IPS-NIHi7 (cell line): Measurements from ENCODE around the gene SNX25.

ENCODE experiments used
- DNase-seq: peaks from one replicate; pipeline ENCODE4 v3.0.0; 2012; ENCODE audit warnings: mixed read lengths; ENCODE audit errors: extremely low spot score

SNX25 gene

DNA sequence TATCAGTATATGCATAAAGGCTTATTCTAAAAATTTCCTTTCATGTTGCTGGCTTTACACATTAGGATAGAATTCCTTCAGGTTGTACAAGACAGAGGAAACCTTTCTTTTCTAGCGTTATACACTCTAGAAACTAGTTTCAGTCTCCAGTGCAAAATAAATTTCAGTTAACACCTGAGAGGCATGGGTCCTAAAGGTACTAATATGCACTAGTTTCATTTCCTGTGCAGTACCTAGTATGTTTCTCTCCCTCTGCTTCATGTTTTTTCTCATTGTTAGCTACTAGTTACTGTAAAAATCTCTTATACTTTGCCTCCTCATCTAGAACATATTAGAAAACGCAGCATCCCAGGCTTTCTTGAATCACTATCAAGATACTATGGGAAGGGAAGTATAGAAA, 54.0 kb downstream of the SNX25 start:
- no peak for DNase-seq

GRCh38 chr4:185265942-185266341, 56.5 kb downstream of the SNX25 start:
- no peak for DNase-seq

DNA sequence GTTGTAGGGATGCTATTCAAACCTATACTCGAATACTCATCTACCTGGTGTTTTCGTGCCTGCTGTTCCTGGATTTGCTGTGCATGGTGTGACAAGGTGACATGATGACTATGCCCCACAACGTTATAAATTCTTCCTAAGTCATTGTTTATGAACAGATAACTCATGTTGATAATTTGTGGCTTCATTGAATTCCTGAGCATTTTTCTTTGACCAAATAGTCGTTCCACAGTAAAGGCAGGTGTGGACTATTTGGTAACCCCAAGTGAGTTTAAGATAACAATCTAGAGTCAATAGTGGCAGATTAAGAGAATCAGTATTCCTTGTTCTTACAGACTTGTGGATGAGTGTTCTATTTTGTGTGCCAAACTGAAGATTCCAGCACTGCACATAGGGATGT, 59.9 kb downstream of the SNX25 start:
- DNase-seq: no peak

DNA sequence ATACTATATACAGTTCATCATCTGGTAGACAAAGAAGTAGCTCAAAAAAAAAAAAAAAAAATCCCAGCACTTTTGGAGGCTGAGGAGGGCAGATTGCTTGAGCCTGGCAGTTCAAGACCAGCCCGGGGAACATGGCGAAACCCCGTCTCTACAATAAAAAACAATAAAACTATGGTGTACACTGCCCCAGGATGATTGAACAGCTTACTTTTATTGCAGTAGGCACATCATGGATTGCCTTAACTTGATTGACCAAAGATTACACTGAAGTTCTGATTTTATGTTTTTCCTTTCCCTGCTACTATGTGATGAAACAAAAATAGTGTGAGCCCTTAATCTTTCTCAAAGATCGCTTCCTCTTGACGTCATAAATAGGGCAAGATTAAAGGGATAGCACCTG, 60.6 kb downstream of the SNX25 start:
- no peak for DNase-seq

DNA sequence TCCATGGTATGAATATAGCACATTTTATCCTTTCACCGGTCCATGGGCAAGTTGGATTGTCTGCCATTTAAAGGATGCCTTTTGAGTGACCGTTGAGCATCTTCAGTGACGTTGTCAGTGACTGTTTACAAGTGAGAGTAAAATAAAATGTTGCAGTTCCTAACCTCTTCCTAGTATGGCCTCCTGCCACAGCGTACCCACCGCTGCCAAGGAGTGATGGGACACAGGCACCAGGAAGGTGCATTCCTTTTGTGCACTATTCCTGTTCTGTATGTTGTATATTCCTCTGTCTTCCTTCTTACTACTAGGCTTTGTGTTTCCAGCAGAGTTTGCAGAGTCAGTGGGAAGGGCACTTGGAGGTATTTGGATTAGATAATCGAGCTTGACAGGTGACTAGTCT, 61.5 kb downstream of the SNX25 start:
- no peak for DNase-seq

GRCh38 chr4:185272245-185272644, 62.8 kb downstream of the SNX25 start:
- DNase-seq: no peak

- DNase-seq: no peak
Measured at GRCh38 chr4:185275501-185275900, 66.1 kb downstream of the SNX25 start.

- no peak for DNase-seq
Measured at GRCh38 chr4:185276036-185276435, 66.6 kb downstream of the SNX25 start.

- DNase-seq: no peak
Measured at GRCh38 chr4:185278716-185279115, 69.3 kb downstream of the SNX25 start.

- no peak for DNase-seq
Measured at GRCh38 chr4:185280608-185281007, 71.2 kb downstream of the SNX25 start.

GRCh38 chr4:185282968-185283367, 73.6 kb downstream of the SNX25 start:
- DNase-seq: peak; percentile 38

- DNase-seq: no peak
Measured at GRCh38 chr4:185283723-185284122, 74.3 kb downstream of the SNX25 start.

DNA sequence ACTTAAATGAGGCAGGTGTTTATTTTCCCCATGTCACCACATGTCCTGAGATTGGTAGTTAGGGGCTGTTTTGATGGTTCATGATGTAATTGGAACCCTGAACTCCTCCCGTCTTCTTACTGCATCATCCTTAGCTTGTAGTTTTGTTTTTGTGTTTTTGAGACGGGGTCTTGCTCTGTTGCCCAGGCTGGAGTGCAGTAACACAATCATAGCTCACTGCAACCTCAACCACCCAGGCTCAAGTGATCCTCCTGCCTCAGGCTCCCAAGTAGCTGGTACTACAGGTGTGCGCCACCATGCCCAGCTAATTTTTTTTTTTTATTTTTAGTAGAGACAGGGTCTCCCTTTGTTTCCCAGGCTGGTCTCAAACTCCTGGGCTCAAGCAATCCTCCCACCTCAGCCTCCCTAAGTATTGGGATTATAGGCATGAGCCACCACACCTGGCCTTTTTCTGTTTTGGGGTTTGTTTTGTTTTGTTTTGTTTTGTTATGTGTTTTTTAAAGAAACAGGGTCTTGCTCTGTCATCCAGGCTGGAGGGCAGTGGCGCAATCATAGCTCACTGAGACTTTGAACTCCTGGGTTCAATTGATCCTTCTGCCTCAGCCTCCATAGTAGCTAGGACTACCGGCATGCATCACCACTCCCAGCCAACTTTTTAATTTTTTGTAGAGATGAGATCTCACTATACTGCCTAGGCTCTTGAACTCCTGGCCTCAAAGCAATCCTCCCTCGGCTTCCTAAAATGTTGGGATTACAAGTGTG, 76.4 kb downstream of the SNX25 start:
- DNase-seq: no peak

DNA sequence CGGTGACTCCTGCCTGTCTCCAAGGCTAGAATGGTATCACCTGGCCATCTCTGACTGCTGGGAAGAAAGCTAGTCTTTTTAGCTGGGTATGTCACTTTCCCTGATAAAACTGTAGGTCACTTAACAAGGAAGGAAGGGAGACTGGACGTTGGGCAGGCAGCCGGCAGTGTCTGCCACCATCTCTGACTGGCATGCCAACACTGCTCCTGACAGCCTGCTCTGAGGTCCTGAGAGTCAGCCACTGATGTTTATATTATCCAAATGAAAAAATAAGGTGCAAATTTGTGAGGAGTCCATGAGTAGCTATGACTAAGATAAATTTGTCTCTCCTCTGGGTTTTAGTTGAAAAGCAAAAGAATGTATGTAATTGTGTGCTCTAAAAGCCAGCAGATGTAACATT, 77.2 kb downstream of the SNX25 start:
- DNase-seq: no peak

DNA sequence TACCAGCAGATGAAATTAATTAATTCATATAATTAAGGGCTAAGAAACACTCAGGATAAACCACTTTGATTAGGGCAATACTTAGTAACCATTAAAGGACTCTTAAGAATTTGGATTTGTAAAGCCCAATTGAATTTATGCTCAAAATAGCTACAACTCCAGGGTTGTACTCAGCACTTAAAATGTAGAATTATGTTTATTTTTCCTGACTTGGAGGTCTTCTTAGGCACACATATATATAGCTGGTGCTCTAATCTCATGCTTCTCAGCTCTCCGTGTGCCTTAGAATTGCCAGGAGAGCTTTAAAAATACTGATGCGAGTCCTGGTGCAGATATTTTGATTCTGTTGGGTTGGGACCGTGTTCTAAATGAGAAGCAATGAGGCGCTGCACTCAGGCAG, 77.6 kb downstream of the SNX25 start:
- no peak for DNase-seq

DNA sequence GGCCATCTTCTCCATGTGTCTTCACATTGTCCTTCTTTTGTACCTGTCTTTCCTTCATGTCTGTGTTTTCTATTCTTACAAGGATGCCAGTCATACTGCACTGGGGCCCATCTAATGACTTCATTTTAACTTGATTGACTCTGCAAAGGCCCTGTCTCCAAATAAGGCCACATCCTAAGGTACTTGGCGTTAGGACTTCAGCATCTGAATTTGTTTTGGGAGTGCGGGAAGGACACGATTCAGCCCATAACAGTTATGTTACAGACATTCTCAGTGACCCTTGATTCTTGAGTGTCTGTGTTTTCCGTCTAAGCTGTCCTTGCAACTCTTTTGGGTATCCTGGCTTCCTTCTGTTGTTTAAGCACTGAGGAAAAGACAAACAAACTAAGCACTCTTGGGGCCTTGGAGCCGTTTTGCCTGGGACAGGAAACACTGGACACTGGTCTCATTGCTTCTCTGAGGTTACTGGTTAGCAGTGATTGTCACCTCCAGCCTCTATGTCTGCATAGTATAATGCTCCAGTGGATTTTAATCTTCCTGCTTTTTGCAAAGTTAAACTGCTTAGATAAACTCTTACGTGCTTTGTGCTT, 80.7 kb downstream of the SNX25 start:
- DNase-seq: no peak

DNA sequence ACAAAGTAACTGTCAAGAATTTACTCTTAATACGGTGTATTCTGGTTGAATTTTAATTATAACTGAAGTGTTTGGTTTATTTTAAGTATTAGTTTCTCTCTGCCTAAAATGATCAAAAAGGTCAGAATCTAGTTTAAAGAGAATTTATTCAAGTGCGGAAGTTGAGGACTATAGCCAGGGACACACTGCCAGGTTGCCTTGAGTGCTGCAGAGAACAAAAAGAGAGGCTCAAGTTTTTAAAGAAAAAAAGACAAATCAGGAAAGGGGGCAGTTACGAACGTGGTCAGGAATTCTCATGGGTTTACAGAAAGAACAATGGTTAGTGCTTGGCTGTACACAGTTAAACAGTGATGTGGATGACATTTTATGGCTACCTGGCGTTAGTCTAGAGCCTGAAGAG, 81.3 kb downstream of the SNX25 start:
- DNase-seq: no peak

- DNase-seq: no peak
Measured at GRCh38 chr4:185293202-185293601, 83.8 kb downstream of the SNX25 start.

DNA sequence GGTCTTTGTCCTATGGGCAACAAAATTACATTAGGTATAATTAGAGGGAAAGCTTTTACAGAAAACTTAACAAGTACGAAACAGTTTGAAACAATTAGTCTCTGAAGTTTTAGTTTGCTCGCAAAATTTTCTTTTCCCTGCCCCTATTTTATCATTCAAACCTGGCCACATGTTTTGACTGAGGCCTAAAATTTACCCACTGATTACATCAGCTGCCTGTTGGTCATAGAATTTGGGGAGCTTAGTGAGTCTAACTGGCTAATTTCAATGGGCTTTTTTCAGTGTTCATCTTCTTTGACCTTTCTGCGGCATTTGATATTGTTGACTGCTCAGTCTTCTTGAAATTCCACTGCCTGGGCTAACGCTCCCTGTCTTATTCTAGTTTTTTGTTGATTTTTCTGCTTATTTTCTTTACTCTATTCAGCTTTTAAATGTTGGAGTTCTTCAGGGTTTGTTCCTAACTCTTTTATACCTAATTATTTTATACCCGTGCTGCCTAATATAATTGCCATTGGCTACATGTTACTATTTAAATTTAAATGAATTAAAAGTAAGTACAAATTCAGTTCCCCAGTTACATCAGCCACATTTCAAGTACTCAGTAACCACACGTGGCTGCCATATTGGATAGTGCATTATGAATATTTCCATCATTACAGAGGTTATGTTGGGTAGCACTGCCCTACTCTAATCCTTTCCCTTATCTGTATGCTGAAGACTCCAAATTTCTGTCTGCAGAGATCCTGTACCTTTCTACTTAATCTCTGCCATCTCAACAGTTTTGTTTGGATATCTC, 87.5 kb downstream of the SNX25 start:
- DNase-seq: no peak

DNA sequence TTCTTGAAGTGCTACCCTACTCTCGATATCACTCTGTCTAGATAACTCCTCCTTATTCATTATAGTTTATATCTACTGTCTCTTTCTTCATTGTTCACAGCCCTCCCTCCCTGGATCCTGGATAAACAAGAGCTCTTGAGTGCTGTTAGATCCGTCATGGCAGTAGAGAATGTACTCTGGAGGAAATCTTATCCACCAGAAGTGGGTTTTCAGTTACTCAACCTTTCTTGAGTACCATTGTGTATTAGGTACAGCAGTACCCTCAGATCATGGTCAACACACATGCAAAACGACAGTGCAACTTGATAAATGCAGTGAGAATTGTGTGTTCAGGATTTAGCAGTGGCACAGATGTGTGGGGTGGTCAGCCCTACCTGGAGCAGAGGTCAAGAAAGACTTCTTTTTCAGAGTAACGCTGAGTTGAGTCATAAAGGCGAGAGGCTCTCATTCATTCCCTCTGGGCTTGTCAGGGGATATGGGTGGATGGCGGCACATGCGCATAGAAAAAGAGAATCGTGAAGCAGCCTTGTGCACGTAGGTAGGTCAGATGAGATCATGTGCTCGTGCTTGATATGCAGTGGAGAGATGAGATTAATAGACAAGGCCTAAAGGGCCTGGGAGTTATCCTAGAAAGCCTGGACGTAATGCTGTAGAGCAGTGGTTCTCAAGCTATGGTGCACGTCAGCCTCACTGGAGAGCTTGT, 89.5 kb downstream of the SNX25 start:
- no peak for DNase-seq

GRCh38 chr4:185304541-185304940, 95.1 kb downstream of the SNX25 start:
- no peak for DNase-seq

- peak; percentile 35 for DNase-seq
Measured at GRCh38 chr4:185304944-185305690, 95.7 kb downstream of the SNX25 start.
